OCI-LY7 (cell line): ENCODE measurements around the gene TIMP3. TPM values are rescaled to one million over a fixed set of nuclear protein-coding genes. Genes with fewer than 3 reads are reported as not detected.
"Not testable (repeated sequence)": the region's sequence is repeated elsewhere in the genome, so short reads cannot be mapped to it uniquely, and the experiment has no call there.

Experiments
- BruUV-seq: library from RNA; stranded (reverse); fragments of 400-500 nt; replicated peaks from 2 replicates; lab custom pipeline; 2021; lab: Mats Ljungman, UMichigan
- CTCF ChIA-PET: fragments of 300-600 bp; sonication (Branson Sonifier 250); formaldehyde crosslinking; loops from one replicate; lab custom pipeline; 2022; ENCODE audit warnings: antibody characterized with exemption; ENCODE audit not compliant: unreplicated experiment; lab: Charles Lee
- POLR2A ChIA-PET: fragments of 300-600 bp; sonication (Branson Sonifier 250); formaldehyde crosslinking; loops from one replicate; lab custom pipeline; 2022; ENCODE audit warnings: antibody characterized with exemption; lab: Charles Lee
- DNase-seq: peaks from one replicate; pipeline ENCODE4 v3.0.0-alpha.2; 2015; ENCODE audit warnings: low spot score
- H2AFZ ChIP-seq: fragments of 200-600 bp; sonication (generic), shearing (Covaris generic); 2 replicates; pipeline ENCODE4 v1.6.1; 2014; ENCODE audit warnings: mild to moderate bottlenecking, antibody characterized with exemption, low read length, moderate library complexity
- H3K27ac ChIP-seq: fragments of 200-600 bp; sonication (generic); 2 replicates; pipeline ENCODE4 v1.5.1; 2014; ENCODE audit warnings: mixed run types, low read depth, mild to moderate bottlenecking, moderate library complexity, low read length, inconsistent platforms; ENCODE audit not compliant: poor library complexity, severe bottlenecking
- H3K36me3 ChIP-seq: fragments of 200-600 bp; sonication (generic); 2 replicates; pipeline ENCODE4 v1.6.1; 2014; ENCODE audit warnings: mild to moderate bottlenecking, antibody characterized with exemption, low read length, moderate library complexity, mixed read lengths; ENCODE audit not compliant: insufficient read depth
- H3K4me1 ChIP-seq: fragments of 200-600 bp; sonication (generic); 2 replicates; pipeline ENCODE4 v1.5.1; 2014; ENCODE audit warnings: mild to moderate bottlenecking, low read length; ENCODE audit not compliant: insufficient read depth, poor library complexity, severe bottlenecking
- H3K4me2 ChIP-seq: fragments of 200-600 bp; sonication (generic); 2 replicates; pipeline ENCODE4 v1.6.1; 2014; ENCODE audit warnings: mild to moderate bottlenecking, low read length
- H3K4me3 ChIP-seq: fragments of 200-600 bp; sonication (generic); 2 replicates; pipeline ENCODE4 v1.5.1; 2014; ENCODE audit warnings: mild to moderate bottlenecking, low read depth, low read length; ENCODE audit not compliant: poor library complexity, severe bottlenecking
- H3K79me2 ChIP-seq: fragments of 200-600 bp; sonication (generic); 2 replicates; pipeline ENCODE4 v1.6.1; 2016; ENCODE audit warnings: low read depth, mild to moderate bottlenecking, low read length, moderate library complexity, mixed read lengths; ENCODE audit not compliant: insufficient read depth
- H3K9me2 ChIP-seq: fragments of 200-600 bp; sonication (generic); 2 replicates; pipeline ENCODE4 v1.6.1; 2016; ENCODE audit warnings: mild to moderate bottlenecking, low read length, mixed read lengths; ENCODE audit not compliant: insufficient read depth
- H3K9me3 ChIP-seq: fragments of 200-600 bp; sonication (generic); 2 replicates; pipeline ENCODE4 v1.6.1; 2014; ENCODE audit warnings: mild to moderate bottlenecking, mixed run types, low read length, mixed read lengths
- H4K20me1 ChIP-seq: fragments of 200-600 bp; sonication (generic); 2 replicates; pipeline ENCODE4 v1.6.1; 2014; ENCODE audit warnings: mild to moderate bottlenecking, antibody characterized with exemption, low read length, moderate library complexity, mixed read lengths; ENCODE audit not compliant: insufficient read depth
- CTCF ChIP-seq: fragments of 200-600 bp; sonication (generic); conservative IDR thresholded peaks from 2 replicates; pipeline ENCODE4 v1.5.1; 2014; ENCODE audit warnings: mild to moderate bottlenecking, antibody characterized with exemption, low read length, moderate library complexity, mixed read lengths
- EZH2phosphoT487 ChIP-seq: fragments of 200-600 bp; sonication (generic); IDR thresholded peaks from 2 replicates; pipeline ENCODE4 v1.6.1; 2018; ENCODE audit warnings: low read depth, borderline replicate concordance, mild to moderate bottlenecking, mixed run types, antibody characterized with exemption, low read length, moderate library complexity, mixed read lengths
- intact Hi-C: fragments of 100-400 bp; cut with micrococcal nuclease; formaldehyde crosslinking; loops from one replicate; pipeline ENCODE4 v1.10.0; 2022; ENCODE audit not compliant: unreplicated experiment
- total RNA-seq, 2 experiments: library from RNA; depleted of rRNA in 1 of 2; stranded (reverse); fragments of >200 nt in 1 of 2; shearing (Covaris generic) in 1 of 2; gene quantifications; 2 replicates each; pipeline ENCODE4 v1.2.3, GENCODE V29; 2014 to 2022

The TIMP3 gene
- total RNA-seq, 2 experiments from 2014 or later = not detected

- H3K4me2 ChIP-seq = no peak overlapping the region
- BruUV-seq = no TSS peak
These were observed 65.4 kb downstream of the TIMP3 start for GRCh38 chr22:32866953-32867352.

GRCh38 chr22:32868946-32869345 is 67.4 kb downstream of the TIMP3 start:
- no peak for DNase-seq
- H3K9me2 ChIP-seq = no peaks in the 10 kb centered on the region
- no TSS peak for BruUV-seq
- H3K4me3 ChIP-seq = no peak overlapping the region
- H3K4me2 ChIP-seq = no peak overlapping the region
- no peaks in the 10 kb centered on the region for H3K9me3 ChIP-seq
- no peaks in the 10 kb centered on the region for H3K4me1 ChIP-seq
- H4K20me1 ChIP-seq = no peaks in the 10 kb centered on the region
- H2AFZ ChIP-seq = no peak overlapping the region
- no peaks in the 10 kb centered on the region for H3K79me2 ChIP-seq
- H3K27ac ChIP-seq = no peak overlapping the region
- H3K36me3 ChIP-seq = no peaks in the 10 kb centered on the region
- TF ChIP-seq EZH2phosphoT487 = no peak
- ChIA-PET CTCF (no interaction called here), POLR2A (no interaction called here)
- intact Hi-C loops = no loop called here

More at GRCh38 chr22:32866953-32867352, 65.4 kb downstream of the TIMP3 start:
- POLR2A ChIA-PET = no interaction called here
- Histone ChIP-seq H3K4me1 (no peaks in the 10 kb centered on the region), H3K9me3 (no peaks in the 10 kb centered on the region), H3K36me3 (no peaks in the 10 kb centered on the region), H2AFZ (no peak overlapping the region), H3K79me2 (no peaks in the 10 kb centered on the region), H3K9me2 (no peaks in the 10 kb centered on the region), H3K27ac (no peak overlapping the region), H3K4me3 (no peak overlapping the region), H4K20me1 (no peaks in the 10 kb centered on the region)
- DNase-seq = no peak
- TF ChIP-seq CTCF (no peak), EZH2phosphoT487 (no peak)
- intact Hi-C loops = no loop called here
- CTCF ChIA-PET = no interaction called here

- no peaks in the 10 kb centered on the region for H3K4me1 ChIP-seq
- ChIA-PET CTCF (no interaction called here), POLR2A (no interaction called here)
- BruUV-seq = no TSS peak
- H3K9me3 ChIP-seq = no peaks in the 10 kb centered on the region
- H2AFZ ChIP-seq = no peak overlapping the region
- no peak for DNase-seq
- no peak overlapping the region for H3K27ac ChIP-seq
- TF ChIP-seq EZH2phosphoT487 (no peak), CTCF (no peak)
- H3K79me2 ChIP-seq = no peaks in the 10 kb centered on the region
- no peaks in the 10 kb centered on the region for H3K9me2 ChIP-seq
- H3K4me2 ChIP-seq = no peak overlapping the region
- intact Hi-C loops = no loop called here
- H3K4me3 ChIP-seq = no peak overlapping the region
- no peaks in the 10 kb centered on the region for H4K20me1 ChIP-seq
- H3K36me3 ChIP-seq = no peaks in the 10 kb centered on the region
These were observed 69.0 kb downstream of the TIMP3 start for GRCh38 chr22:32870474-32870873.

- H3K9me2 ChIP-seq, H3K79me2 ChIP-seq, H3K4me1 ChIP-seq, DNase-seq, H3K9me3 ChIP-seq, H3K4me3 ChIP-seq, CTCF ChIA-PET, H4K20me1 ChIP-seq, H3K27ac ChIP-seq, intact Hi-C loops, H2AFZ ChIP-seq, H3K36me3 ChIP-seq, BruUV-seq, H3K4me2 ChIP-seq, POLR2A ChIA-PET: not testable (repeated sequence)
These were observed 72.1 kb downstream of the TIMP3 start for GRCh38 chr22:32873604-32874003.
